CD14-positive monocyte (primary cell): Measurements from ENCODE around the gene NCKAP1. TPM values are rescaled to one million over a fixed set of nuclear protein-coding genes. Genes with fewer than 3 reads are reported as not detected.
A peak's percentile ranks its signal among the peaks of the same experiment; 100 is the strongest.

Experiments used
- DNase-seq, 3 donors: peaks; one replicate each; pipeline ENCODE4 v3.0.0-alpha.2; 2011 to 2022
- H2AFZ ChIP-seq: 2 replicates; pipeline ENCODE4 v1.6.0; 2012; ENCODE audit warnings: mild to moderate bottlenecking, low read depth, low read length, inconsistent platforms; ENCODE audit not compliant: insufficient read depth, poor library complexity, severe bottlenecking
- H3K27ac ChIP-seq, 2 donors: 1 replicate in 1 of 2; 2 replicates in 1 of 2; pipeline ENCODE4 v1.5.1; 2012 to 2013; ENCODE audit warnings: low read length in 2 of 2, control low read depth in 1 of 2, inconsistent platforms in 1 of 2, low read depth in 1 of 2, mild to moderate bottlenecking in 1 of 2
- H3K27me3 ChIP-seq, 2 donors: one replicate each; pipeline versions ENCODE4 v1.6.0 to v1.6.1; 2011 to 2013; ENCODE audit warnings: low read length in 2 of 2; ENCODE audit not compliant: control insufficient read depth in 2 of 2, insufficient read depth in 2 of 2
- H3K36me3 ChIP-seq, 2 donors: replicated peaks in 1 of 2; 1 replicate in 1 of 2; 2 replicates in 1 of 2; pipeline versions ENCODE4 v1.5.1 to v1.6.1; 2012 to 2013; ENCODE audit warnings: low read length in 2 of 2, control low read depth in 1 of 2, inconsistent platforms in 1 of 2, mild to moderate bottlenecking in 1 of 2; ENCODE audit not compliant: insufficient read depth in 2 of 2, control insufficient read depth in 1 of 2
- H3K4me1 ChIP-seq, 2 donors: 1 replicate in 1 of 2; 2 replicates in 1 of 2; pipeline versions ENCODE4 v1.5.1 to v1.6.1; 2012 to 2013; ENCODE audit warnings: low read length in 2 of 2, control low read depth in 1 of 2, inconsistent platforms in 1 of 2, mild to moderate bottlenecking in 1 of 2, moderate library complexity in 1 of 2; ENCODE audit not compliant: insufficient read depth in 2 of 2, control insufficient read depth in 1 of 2
- H3K4me2 ChIP-seq: replicated peaks from 2 replicates; pipeline ENCODE3; 2012; ENCODE audit warnings: low read length, moderate library complexity, mild to moderate bottlenecking; ENCODE audit not compliant: poor library complexity, severe bottlenecking; ENCODE audit errors: extremely low read depth
- H3K4me3 ChIP-seq, 3 experiments: fragments of 200-600 bp in 1 of 3; sonication (generic) in 1 of 3; replicated peaks in 1 of 3; 1 replicate in 2 of 3; 2 replicates in 1 of 3; pipeline ENCODE4 v1.5.1; 2011 to 2013; ENCODE audit warnings: low read length in 3 of 3, mild to moderate bottlenecking in 3 of 3, control low read depth in 2 of 3, low read depth in 2 of 3, inconsistent platforms in 1 of 3, moderate library complexity in 1 of 3
- H3K79me2 ChIP-seq: 2 replicates; pipeline ENCODE4 v1.6.0; 2012; ENCODE audit warnings: mild to moderate bottlenecking, control low read depth, inconsistent platforms, low read length, moderate library complexity; ENCODE audit not compliant: insufficient read depth
- H3K9ac ChIP-seq: 2 replicates; pipeline ENCODE4 v1.6.0; 2017; ENCODE audit warnings: low read length, mild to moderate bottlenecking; ENCODE audit not compliant: insufficient read depth, poor library complexity, severe bottlenecking
- H3K9me3 ChIP-seq, 2 donors: replicated peaks in 1 of 2; 1 replicate in 1 of 2; 2 replicates in 1 of 2; pipeline versions ENCODE4 v1.5.1 to v1.6.1; 2012 to 2013; ENCODE audit warnings: low read length in 2 of 2, control low read depth in 1 of 2; ENCODE audit not compliant: control insufficient read depth in 1 of 2, insufficient read depth in 1 of 2
- H4K20me1 ChIP-seq: 2 replicates; pipeline ENCODE4 v1.6.0; 2012; ENCODE audit warnings: mild to moderate bottlenecking, low read length, control low read depth, moderate library complexity; ENCODE audit not compliant: insufficient read depth
- H3K27ac Mint-ChIP-seq, 7 donors: one replicate each; pipeline ENCODE4 v1.8.0; 2020; ENCODE audit warnings: mild to moderate bottlenecking in 7 of 7, mixed read lengths in 7 of 7, moderate library complexity in 6 of 7, inconsistent platforms in 2 of 7
- H3K27me3 Mint-ChIP-seq, 3 donors: one replicate each; pipeline ENCODE4 v1.8.0; 2021 to 2022; ENCODE audit warnings: low read depth in 3 of 3, mild to moderate bottlenecking in 3 of 3, mixed read lengths in 3 of 3, moderate library complexity in 3 of 3, inconsistent platforms in 1 of 3
- H3K36me3 Mint-ChIP-seq, 2 donors: one replicate each; pipeline ENCODE4 v1.8.0; 2020; ENCODE audit warnings: mixed read lengths in 2 of 2, inconsistent platforms in 1 of 2, mild to moderate bottlenecking in 1 of 2
- H3K4me1 Mint-ChIP-seq: one replicate; pipeline ENCODE4 v1.8.0; 2020; ENCODE audit warnings: mild to moderate bottlenecking, mixed read lengths
- H3K4me3 Mint-ChIP-seq, 2 donors: one replicate each; pipeline ENCODE4 v1.8.0; 2020; ENCODE audit warnings: mild to moderate bottlenecking in 2 of 2, mixed read lengths in 2 of 2, moderate library complexity in 1 of 2
- H3K9me3 Mint-ChIP-seq, 7 donors: one replicate each; pipeline ENCODE4 v1.8.0; 2020 to 2022; ENCODE audit warnings: mixed read lengths in 7 of 7, mild to moderate bottlenecking in 6 of 7, moderate library complexity in 6 of 7, inconsistent platforms in 2 of 7
- WGBS: methylation state at CpG from one replicate; pipeline ENCODE4 v1.1.5; 2013; ENCODE audit warnings: missing lambda C conversion rate; ENCODE audit not compliant: insufficient coverage; 5-methylcytosine and 5-hydroxymethylcytosine counted together
- intact Hi-C, 2 donors: fragments of 100-400 bp; cut with micrococcal nuclease; formaldehyde crosslinking; loops; one replicate each; pipeline versions ENCODE4 v1.15.0 to v1.15.1; 2023
- polyA plus RNA-seq, 3 donors: library from polyadenylated mRNA; depleted of rRNA in 1 of 3; unstranded in 2 of 3; stranded (reverse) in 1 of 3; fragments of 300-500 nt in 2 of 3; fragments of >200 nt in 1 of 3; fragmentation: Illumina TruSeq in 2 of 3; gene quantifications; 1 replicate in 2 of 3; 2 replicates in 1 of 3; pipeline ENCODE4 v1.2.3, GENCODE V29; 2012 to 2021
- TF ChIP-seq, protein P1 (sequence below): fragments of 200-600 bp; IDR thresholded peaks from one replicate; pipeline ENCODE4 v1.8.0; 2022; ENCODE audit warnings: antibody characterized with exemption, mild to moderate bottlenecking

Gene NCKAP1
- polyA plus RNA-seq, 3 donors = 0.01 TPM; not detected in 2

DNA sequence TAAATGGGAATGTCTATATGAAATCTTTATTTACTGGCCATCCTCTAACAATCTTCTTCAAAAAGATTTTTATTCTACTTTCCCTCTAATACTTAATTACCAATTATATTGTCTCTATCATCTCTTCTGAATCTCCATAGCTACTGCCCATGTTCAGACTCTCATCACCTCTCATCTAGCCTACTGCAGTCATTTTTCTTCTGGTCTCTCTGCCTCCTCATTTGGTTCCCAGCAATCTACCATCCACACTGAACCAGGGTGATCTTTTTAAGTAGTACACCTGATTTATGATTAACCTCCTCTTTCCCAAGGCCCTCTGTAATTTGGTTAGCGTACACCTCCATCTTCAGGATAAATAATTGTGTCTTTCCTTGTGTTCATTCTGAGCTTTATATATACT lies 57.6 kb downstream of the NCKAP1 start:
- Histone ChIP-seq H3K36me3 (no peaks in the 10 kb centered on the region), H3K27ac (no peak overlapping the region), H4K20me1 (no peaks in the 10 kb centered on the region), H3K9me3 (no peaks in the 10 kb centered on the region), H3K4me1 (no peaks in the 10 kb centered on the region), H3K79me2 (no peaks in the 10 kb centered on the region), H2AFZ (no peak overlapping the region), H3K4me3 (no peak overlapping the region), H3K9ac (no peak overlapping the region), H3K4me2 (no peak overlapping the region), H3K27me3 (no peaks in the 10 kb centered on the region)
- TF ChIP-seq, protein P1, sequence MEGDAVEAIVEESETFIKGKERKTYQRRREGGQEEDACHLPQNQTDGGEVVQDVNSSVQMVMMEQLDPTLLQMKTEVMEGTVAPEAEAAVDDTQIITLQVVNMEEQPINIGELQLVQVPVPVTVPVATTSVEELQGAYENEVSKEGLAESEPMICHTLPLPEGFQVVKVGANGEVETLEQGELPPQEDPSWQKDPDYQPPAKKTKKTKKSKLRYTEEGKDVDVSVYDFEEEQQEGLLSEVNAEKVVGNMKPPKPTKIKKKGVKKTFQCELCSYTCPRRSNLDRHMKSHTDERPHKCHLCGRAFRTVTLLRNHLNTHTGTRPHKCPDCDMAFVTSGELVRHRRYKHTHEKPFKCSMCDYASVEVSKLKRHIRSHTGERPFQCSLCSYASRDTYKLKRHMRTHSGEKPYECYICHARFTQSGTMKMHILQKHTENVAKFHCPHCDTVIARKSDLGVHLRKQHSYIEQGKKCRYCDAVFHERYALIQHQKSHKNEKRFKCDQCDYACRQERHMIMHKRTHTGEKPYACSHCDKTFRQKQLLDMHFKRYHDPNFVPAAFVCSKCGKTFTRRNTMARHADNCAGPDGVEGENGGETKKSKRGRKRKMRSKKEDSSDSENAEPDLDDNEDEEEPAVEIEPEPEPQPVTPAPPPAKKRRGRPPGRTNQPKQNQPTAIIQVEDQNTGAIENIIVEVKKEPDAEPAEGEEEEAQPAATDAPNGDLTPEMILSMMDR = peak; percentile 2
- intact Hi-C loops = no loop called here
- Mint-ChIP-seq H3K4me3 (no peak overlapping the region), H3K27me3 (peaks cover 2 to 5% (median 5%) of the 10 kb centered on the region in 3 donors), H3K9me3 (no peaks in the 10 kb centered on the region), H3K36me3 (no peaks in the 10 kb centered on the region), H3K4me1 (no peaks in the 10 kb centered on the region), H3K27ac (peak overlapping the region in 2 of 7 donors; percentile 15 to 83)
- no CpG with 5 or more reads among the region's 1 CpG for WGBS
- DNase-seq = no peak

DNA sequence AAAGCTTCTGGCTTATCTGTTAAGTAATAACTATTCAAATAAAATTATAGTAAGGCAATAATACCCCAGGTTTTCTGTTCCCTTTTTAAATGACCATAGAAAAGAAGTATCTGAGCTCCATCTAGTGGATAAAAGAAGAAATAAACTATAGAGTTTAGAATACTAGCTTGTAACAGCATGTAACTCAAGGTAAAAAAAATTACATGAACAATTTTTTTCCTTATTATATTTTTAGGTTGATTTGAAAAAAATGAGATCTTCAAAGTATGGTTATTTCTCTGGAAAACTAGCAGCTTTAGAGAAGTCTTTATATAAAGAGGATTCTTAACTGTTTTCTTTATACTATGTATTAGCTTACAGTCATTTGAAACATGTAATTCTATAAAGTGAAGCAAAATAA lies 58.1 kb downstream of the NCKAP1 start:
- DNase-seq = peak in 2 of 3 donors; percentile 6 to 36
- Histone ChIP-seq H3K79me2 (no peaks in the 10 kb centered on the region), H3K36me3 (no peaks in the 10 kb centered on the region), H3K4me2 (no peak overlapping the region), H3K9ac (no peak overlapping the region), H2AFZ (no peak overlapping the region), H3K27ac (no peak overlapping the region), H3K4me1 (no peaks in the 10 kb centered on the region), H4K20me1 (no peaks in the 10 kb centered on the region), H3K9me3 (no peaks in the 10 kb centered on the region), H3K4me3 (no peak overlapping the region), H3K27me3 (no peaks in the 10 kb centered on the region)
- Mint-ChIP-seq H3K4me1 (no peaks in the 10 kb centered on the region), H3K36me3 (no peaks in the 10 kb centered on the region), H3K27ac (no peak overlapping the region), H3K4me3 (no peak overlapping the region), H3K27me3 (peaks cover 2 to 5% (median 5%) of the 10 kb centered on the region in 3 donors), H3K9me3 (no peaks in the 10 kb centered on the region)
- intact Hi-C loops = no loop called here
- TF ChIP-seq, protein P1 = peak; percentile 81
